GM04503 (cell line): ENCODE data around the gene TAF5L.
"Not testable (repeated sequence)": the region's sequence is repeated elsewhere in the genome, so short reads cannot be mapped to it uniquely, and the experiment has no call there.

ENCODE experiments used
- DNase-seq: peaks from one replicate; pipeline ENCODE4 v3.0.0-alpha.2; 2012; ENCODE audit warnings: low read depth

TAF5L gene

DNA sequence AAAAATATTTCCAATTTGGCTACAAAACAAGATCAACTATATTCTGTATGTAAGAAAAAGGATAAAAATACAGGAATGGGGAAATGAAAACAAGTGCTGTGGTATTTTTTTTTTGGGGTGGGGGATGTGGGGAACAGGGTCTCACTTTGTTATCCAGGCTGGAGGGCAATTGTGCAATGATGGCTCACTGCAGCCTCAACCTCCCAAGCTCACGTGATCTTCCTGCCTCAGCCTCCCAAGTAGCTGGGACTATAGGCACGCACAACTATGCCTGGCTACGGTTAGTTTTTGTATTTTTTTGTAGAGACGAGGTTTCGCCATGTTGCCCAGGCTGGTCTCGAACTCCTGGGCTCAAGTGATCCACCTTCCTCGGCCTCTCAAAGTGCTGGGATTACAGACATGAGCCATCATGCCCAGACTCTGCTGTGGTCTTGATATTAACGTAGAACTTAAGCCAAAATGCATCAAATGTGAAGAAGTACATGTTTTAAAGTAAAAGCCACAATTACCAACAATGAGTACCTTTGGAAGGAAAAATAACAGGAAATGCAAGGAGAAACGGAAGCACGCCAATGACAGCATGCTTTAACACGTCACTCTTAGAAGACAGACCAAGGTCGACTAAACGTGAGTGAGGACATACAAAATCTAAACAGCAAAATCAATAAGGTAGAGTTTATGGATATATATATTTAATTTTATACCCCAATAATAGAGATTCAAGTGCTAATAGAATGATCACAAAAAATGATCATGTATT is 58.6 kb downstream of the TAF5L start:
- no peak for DNase-seq

DNA sequence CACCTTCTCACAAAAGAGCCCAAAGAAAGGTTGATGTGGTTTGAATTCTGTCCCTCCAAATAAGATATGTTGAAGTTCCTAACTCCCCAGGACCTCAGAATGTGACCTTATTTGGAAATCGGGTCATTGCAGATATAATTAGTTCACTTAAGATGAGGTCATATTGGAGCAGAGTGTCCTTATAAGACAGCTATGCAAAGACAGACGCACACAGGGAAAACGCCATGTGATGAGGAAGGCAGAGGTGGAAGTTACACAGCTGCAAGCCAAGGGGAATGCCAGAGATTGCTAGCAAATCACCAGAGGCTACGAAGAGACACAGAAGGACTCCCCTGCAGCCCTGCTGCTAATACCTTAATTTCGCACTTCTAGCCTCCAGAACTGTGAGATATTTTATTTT is 62.2 kb downstream of the TAF5L start:
- DNase-seq = no peak

DNA sequence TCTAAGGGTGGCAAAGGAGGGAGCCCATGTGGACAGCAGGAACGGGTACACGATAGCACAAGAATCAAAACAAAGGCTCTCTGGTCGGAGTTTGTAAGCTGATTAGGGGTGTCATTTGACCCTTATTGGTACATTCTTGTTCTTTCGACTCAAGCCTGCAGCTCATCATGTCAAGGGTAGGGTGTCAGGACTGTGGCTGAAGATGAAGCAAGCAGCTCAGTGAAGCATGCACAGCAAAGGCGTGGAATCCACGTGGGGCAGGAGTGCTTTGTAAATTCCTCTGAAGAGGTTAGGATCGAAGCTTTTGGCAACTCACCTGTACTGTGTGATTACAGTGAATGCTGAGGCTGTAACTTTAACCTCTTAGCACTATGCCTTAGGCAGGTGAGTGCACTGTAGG is 62.7 kb downstream of the TAF5L start:
- DNase-seq = no peak

DNA sequence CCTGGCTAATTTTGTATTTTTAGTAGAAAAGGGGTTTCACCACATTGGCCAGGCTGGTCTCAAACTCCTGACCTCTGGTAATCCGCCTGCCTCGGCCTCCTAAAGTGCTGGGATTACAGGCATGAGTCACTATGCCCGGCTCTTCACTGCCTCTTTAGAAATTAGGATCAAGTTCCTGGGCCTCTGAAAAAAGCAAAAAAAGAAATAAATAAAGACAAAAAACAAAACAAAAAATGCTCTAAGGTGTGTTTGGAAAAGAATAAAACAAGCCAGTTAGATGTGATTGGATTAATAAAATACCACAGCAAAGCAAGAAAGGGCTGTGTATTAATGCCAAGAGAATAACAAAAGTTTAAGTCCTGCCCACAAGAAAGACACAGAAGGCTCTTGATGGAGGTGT is 63.2 kb downstream of the TAF5L start:
- DNase-seq = no peak

DNA sequence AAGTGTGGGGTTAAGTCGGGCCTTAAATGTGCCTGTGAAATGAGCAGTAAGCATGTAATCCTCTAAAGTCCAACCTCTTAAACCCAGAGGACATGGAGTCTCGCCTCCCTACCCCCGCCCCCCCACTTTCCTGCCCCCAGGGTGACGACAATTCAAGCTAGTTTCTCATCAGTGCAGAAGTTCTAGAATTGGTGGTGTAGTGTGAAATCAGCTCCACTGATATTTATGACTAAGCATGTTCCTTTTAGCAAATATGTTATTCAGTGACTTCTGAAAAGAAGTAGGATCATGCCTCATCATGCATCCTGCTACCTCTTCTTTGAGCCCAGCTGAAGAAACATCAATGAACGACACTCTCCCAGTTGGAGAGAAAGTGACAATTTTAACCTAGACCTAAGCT is 64.8 kb downstream of the TAF5L start:
- DNase-seq = no peak

DNA sequence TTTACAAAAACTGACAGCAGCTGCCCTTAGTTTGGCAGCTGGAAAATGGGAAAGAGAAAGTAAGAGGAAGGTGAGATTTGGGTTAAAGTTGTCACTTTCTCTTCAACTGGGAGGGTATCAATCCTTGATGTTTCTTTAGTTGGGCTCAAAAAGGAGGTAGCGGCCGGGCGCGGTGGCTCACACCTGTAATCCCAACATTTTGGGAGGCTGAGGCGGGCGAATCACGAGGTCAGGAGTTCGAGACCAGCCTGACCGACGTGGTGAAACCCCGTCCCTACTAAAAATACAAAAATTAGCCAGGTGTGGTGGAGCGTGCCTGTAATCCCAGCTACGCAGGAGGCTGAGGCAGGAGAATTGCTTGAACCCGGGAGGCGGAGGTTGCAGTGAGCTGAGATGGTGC is 65.8 kb downstream of the TAF5L start:
- not testable (repeated sequence) for DNase-seq

DNA sequence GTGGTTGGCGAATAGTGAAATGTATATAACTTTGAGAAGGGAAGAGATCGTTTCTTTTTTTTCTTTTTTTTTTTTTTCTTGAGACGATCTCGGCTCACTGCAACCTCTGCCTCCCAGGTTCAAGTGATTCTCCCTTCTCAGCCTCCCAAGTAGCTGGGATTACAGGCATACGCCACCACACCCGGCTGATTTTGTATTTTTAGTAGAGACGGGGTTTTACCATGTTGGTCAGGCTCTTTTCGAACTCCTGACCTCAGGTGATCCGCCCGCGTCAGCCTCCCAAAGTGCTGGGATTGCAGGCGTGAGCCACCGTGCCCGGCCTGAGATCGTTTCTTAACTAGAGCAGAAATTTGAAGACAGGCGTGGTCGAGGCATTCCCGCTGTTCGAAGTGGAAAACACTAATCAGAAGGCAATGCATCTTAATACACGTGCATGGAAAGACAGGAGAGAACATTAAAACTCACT is 66.6 kb downstream of the TAF5L start:
- DNase-seq = not testable (repeated sequence)

DNA sequence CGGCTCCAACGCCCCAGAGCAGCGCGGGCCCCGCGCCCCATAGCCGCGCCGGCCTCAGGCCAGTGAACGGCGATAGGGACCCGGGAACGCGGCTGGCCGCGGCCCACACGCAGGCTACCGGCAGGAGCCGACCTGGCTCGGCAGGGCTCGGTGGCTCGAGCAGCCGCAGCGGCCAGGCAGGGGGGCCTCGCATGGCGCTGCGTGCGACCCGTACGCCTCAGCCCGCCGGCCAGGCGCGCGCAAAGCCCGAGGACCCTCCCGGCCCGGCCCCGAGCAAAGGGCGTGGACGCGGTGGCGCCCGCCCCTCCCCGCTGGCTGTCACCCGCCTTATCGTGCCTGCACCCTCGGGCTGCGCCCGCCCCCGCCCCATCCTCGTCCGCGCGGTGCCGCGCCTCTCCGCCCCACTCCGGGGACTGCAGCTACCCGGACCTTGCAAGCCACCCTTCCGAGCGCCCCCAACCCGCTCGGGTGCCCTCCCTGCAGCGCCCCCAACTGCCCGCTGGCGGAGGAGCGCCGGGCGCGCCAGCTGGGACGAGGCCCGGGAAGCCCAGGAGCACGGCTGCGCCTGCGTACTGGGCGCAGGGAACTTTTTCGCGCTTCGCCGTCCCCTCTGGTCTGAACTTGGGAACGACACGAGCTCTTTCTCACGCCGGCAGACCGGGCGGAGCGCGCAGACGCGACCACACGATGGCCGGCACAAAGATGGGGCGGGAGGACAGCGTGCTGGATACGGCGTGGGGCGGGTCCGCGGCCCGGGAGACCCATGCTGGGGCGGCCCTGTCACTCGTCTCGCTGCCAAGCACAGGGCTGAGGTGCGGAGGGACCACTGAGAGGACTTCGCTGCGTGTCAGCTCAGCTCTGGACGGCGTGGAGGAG is 67.2 kb downstream of the TAF5L start, which contains the start of gene ABCB10:
TSS of gene ABCB10 (minus strand) at position 248 of the 876 bp plus-strand sequence. CDS start at position 193, 55 bp downstream.
- peak; percentile 80 for DNase-seq

DNA sequence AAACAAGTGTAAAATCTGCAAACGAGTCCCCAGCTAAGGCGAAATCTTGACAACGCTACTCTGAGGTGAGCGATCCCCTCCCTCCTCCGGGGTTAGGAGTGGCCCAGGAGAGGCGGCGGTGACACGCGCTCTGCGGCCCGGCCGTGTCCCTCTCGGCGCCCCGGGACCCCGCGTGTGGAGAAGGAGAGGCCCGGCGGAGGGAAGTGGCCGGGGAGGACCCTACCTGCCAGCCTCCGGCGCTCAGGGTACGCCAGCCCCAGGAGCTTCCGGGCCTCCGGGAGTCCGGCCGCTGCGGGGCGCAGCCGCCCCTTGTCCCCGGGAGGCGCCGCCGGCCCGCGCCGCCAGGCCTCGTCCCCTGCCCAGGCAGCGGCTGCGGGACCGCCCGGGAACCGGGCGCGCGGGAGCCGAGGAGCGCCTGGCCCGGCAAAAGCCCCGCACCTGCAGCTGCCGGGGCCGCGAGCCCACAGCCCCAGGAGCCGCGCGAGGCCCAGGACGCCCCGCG is 68.0 kb downstream of the TAF5L start:
- no peak for DNase-seq

DNA sequence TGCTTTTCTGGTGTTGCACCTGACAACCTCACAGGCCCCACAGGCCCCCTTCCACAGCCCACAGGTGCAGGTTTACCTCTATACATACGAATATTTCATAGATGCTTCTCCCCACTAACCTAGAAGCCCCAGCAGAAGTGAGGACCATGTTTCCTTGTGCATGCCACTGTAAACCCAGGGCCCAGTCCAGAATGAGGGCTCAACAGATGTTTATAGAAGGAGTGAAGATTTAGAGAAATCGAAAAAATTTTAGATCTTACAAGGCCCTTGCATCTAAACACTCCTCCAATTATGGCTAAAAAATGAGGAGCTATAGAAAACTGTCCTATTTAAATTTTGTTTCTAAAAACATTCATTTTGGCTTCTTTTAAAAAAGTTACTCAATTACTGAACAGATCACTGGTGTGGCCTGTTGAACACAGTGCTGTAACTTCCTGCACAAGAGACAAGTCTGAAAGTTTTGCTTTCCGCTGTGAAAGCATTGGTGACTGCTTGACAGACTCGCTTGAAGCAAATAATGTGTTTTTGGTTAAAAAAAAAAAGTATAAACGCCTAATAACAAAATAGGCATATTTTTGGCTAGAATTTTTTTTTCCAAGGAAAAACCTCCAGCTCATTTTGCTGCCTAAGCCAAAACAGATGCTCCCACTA is 68.6 kb downstream of the TAF5L start:
- no peak for DNase-seq

DNA sequence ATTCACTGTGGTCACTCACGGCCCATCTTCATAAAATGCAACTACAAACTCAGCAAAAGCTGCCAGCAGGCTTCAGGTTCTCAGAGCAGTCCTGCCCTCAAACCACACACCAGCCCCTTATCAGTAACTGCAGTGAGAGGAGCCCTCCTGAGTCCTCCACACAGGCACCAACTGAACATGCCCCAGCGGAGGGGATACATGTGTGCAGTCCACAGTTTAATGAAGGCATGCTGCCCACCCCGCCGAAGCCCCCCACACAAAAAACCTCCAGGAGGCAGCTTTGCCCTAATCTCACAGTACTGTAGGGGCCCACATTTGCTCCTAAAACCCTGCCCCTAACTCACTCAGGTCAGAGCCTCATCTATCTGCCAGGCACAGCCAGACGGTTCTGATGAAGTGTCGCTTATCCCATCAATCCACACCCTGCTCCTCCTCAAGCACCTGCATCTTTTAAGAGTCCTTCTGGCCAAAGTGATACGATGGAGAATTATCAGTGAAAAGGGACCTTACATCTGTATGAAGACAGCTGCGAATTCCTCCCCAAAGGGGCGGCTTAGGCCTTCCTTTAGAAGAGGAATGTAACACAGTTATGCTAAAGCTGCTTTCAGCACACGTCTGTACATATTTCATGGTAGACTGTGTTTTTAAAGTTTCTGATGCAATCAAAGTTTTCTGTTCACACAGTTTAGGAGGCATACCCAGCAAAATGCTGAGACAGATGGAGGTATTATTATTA is 70.9 kb downstream of the TAF5L start:
- DNase-seq = no peak

DNA sequence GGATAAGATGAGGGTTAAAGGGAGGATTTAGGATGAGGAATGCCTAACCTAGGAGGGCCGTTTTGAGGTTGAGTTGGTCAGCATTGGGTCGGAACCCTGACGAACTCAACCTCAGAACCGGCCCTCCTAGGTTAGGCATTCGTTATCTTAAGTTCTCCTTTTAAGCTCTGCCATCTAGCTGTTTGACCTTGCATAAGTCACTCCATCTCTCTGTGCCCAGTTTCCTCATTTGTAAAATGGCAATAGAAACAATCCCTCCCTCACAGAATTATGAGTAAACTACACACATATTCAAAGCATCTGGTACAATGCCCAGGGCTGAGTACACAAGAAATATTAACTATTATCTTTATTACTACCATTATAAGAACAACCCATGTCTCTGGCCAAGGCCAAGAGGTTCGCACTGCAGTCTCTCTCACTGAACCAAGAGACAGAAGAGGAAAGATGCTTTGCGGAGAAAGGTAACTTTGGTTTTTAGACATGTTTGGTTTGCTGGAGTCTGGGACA is 72.2 kb downstream of the TAF5L start:
- DNase-seq = no peak

DNA sequence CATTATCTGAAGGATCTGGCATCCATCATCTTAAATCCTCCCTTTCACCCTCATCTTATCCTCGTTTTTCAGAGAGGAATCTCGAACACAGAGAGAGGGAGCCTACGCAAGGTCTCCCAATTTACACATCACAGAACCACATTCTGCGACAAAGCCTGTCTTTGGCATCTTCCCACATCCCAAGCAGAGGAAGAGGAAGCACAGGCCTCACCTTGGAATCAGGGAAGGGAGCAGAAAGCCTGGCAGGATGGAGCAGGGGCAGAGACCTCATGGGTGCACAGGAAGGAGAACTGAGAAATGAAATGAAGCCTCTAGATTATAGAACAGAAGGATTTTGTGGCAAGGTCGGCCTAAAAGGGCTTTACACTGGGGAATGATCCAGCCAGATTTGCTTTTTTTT is 73.2 kb downstream of the TAF5L start:
- DNase-seq = no peak

DNA sequence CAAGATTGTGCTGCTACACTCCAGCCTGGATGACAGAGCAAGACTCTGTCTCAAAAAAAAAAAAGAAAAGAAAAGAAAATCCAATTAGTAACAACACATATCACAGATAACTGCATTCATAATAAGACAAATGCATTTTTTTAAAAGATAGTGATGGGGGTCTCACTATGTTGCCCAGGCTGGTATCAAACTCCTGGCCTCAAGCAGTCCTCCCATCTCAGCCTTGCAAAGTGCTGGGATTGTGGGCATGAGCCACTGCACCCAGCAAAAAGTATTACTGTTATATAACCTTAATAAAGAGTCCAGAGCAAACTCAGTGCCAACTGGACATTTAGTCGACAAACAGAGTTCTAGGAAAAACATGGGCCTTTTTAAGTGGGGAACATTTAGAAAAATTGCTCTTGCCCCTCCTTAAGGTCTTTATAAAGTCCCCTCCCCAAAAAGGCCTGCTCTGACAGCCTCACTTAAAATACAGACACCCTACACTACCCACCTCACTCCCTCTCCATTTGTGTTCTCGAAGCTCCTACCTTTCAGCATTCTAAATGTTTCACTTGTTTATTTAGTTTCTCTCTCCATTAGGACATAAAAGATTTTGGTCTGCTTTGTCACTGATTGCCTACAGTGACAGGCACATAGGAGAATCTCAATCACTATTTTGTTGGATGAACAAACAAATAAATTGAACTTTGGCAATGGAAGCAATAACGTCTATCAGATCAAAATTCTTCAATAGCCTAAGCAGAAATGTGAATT is 74.9 kb downstream of the TAF5L start:
- DNase-seq = no peak

DNA sequence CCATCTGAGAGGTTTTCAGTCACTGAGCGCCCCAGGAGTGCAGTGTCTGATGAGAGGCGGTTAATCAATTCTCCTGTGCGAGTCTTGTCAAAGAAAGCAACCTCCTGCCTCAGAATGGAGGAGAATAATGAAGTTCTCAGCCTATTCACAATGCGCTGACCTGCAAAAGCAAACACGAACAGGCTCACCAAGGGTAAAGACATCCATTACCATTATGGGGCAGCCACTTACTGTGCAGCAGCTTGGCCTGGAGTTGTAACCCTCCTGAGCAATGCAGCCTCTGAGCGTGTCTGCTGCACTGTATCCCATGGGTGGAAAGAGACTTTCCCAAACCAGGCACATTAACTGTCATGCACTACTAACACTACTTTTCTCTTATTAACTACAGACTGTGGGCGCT is 78.4 kb downstream of the TAF5L start:
- DNase-seq = no peak

DNA sequence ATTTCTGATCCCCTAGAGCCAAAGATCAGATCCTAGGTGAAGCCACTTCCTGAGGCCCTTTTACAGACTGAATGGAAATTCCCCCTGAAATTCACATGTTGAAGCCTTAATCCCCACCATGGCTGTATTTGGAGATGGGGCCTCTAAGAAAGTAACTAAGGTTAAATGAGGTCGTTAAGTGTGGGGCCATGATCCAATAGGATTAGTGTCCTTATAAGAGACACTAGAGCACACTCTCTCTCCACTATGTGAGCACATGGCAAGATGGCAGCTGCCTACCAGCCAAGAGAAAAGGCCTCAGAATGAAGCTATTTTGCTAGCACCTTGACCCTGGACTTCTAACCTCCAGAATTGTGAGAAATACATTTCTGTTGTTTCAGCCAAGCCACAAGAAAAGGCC is 81.3 kb downstream of the TAF5L start:
- DNase-seq = no peak
